Retinal pigment epithelial cell (primary cell): ENCODE measurements around the gene ATP8B4.

ENCODE experiments used
- DNase-seq: peaks from one replicate; pipeline ENCODE4 v3.0.0-alpha.2; 2010; ENCODE audit warnings: low read depth
- H3K4me3 ChIP-seq: 2 replicates; pipeline ENCODE4 v1.5.1; 2011; ENCODE audit warnings: mild to moderate bottlenecking, low read length, control low read depth, moderate library complexity
- CTCF ChIP-seq: conservative IDR thresholded peaks from 2 replicates; pipeline ENCODE4 v1.5.1; 2011; ENCODE audit warnings: low read depth, low read length, control low read depth, inconsistent platforms

ATP8B4 gene

DNA sequence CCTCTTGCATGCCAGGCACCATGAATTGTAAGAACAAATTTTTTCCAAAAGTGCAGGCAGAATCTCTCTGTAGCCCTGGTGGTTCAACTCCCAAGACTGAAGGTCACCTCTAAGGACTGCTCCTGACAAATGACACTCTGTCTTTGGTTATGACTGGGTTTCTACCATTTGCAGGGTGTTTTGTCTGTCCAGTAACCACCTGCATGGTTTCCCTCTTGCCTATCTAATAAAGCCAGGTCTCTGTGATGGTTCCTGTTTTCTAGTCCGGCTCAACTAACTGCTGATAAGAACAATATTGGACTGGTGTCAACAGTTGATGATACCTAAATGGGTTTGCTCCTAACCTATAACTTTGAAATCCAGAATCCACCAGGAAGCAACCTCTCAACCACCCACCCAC, 43.7 kb downstream of the ATP8B4 start:
- no peak overlapping the region for H3K4me3 ChIP-seq
- TF ChIP-seq CTCF: no peak
- no peak for DNase-seq

- DNase-seq: no peak
- TF ChIP-seq CTCF: no peak
- H3K4me3 ChIP-seq: no peak overlapping the region
These were observed 47.3 kb downstream of the ATP8B4 start for GRCh38 chr15:50071551-50072258.

- no peak overlapping the region for H3K4me3 ChIP-seq
- no peak for DNase-seq
- no peak for TF ChIP-seq CTCF
These were observed 51.0 kb downstream of the ATP8B4 start for GRCh38 chr15:50068016-50068415.

- no peak for TF ChIP-seq CTCF
- no peak overlapping the region for H3K4me3 ChIP-seq
- no peak for DNase-seq
These were observed 51.8 kb downstream of the ATP8B4 start for GRCh38 chr15:50067254-50067653.

DNA sequence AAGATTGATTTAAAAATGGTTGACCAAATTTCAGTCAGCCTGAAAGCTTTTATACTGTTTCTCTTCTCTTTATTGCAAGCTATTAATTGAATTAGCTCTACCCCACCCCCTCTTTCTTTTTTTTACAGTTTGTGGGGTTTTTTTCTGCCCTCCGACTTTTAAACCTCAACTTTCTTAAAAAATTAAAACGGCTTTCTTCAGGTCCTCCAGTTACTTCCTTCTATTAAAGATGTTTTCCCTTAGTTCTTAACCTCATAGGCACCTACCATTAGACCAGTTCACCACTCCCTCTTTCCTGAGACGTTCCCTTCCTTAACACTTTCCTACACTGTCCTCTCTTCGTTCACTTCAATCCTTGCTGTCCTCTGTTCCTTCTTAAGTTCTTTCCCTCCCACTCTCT, 52.4 kb downstream of the ATP8B4 start:
- no peak for TF ChIP-seq CTCF
- no peak for DNase-seq
- H3K4me3 ChIP-seq: no peak overlapping the region

GRCh38 chr15:50066202-50066601, 52.8 kb downstream of the ATP8B4 start:
- DNase-seq: no peak
- H3K4me3 ChIP-seq: no peak overlapping the region
- no peak for TF ChIP-seq CTCF

DNA sequence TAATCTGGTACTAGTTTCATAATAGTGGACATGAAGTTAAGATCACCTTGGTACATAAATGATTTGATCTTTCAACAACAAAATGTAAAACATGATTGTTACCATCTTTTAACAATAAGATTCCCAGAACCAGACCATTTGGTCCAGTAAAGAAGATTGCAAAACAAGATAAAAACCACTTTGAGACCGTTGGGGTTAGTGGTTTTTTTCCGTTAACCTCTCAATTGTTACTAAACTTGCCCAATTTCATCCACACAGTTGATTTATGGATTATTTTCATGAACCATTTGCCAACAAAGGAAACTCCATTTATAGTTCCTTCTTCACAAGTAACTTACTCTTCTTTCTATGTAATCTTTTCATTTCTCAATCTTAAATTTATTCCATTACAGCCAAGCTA, 53.8 kb downstream of the ATP8B4 start:
- no peak for TF ChIP-seq CTCF
- no peak overlapping the region for H3K4me3 ChIP-seq
- no peak for DNase-seq
